HG03439 (cell line): ENCODE results near the gene KCND3.

Experiments used
- ATAC-seq: cut with Tn5 transposase; IDR thresholded peaks from one replicate; pipeline ENCODE4 v1.9.1; 2021; ENCODE audit warnings: mild to moderate bottlenecking, moderate library complexity; ENCODE audit not compliant: unreplicated experiment

KCND3 gene

DNA sequence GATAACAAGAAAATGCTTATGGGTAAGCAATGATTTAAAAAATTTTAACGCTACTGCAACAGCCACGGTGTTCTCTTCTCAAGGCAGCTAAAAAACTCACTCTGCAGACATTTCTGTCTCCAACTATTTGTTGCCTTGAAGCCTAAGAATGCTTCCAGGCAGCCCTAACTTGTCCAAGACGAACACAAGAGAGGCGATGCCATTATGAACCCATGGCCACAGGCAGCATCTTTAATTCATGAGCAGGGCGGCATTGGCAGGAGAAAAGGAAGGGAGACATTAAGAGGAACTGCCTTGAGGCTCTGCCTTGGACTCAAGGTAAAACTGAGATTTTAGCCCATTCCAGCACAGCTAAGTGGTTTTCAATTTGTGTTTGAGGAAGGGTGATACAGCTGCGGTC, 67.5 kb downstream of the KCND3 start:
- ATAC-seq = no peak

GRCh38 chr1:111920221-111921024, 69.0 kb downstream of the KCND3 start:
- no peak for ATAC-seq

- no peak for ATAC-seq
Measured at GRCh38 chr1:111911776-111912515, 77.5 kb downstream of the KCND3 start.

GRCh38 chr1:111911061-111911460, 78.4 kb downstream of the KCND3 start:
- no peak for ATAC-seq

DNA sequence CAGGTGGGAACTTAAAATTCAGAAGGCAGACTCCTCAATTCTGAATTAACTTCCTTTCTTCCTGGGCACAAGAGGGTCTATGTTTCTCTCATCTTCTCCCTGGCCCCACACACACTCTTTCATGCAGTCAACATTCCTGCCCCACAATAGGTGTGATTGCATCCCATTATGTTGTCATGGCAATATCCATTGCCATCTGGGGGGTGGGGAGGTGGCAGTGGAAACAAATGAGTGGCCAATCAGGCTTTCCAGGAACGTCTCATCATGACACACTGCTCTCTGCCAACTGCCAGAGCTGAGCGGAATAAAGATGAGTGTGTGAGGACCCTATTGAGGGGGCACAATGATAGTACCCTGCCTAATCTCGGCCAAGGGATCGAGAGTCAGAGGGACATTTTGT, 80.4 kb downstream of the KCND3 start:
- ATAC-seq = no peak

GRCh38 chr1:111908011-111908621, 81.4 kb downstream of the KCND3 start:
- no peak for ATAC-seq

- ATAC-seq = no peak
Measured at GRCh38 chr1:111907321-111907720, 82.1 kb downstream of the KCND3 start.

GRCh38 chr1:111906816-111907215, 82.7 kb downstream of the KCND3 start:
- no peak for ATAC-seq

- ATAC-seq = no peak
Measured at GRCh38 chr1:111906111-111906510, 83.4 kb downstream of the KCND3 start.

- ATAC-seq = no peak
Measured at GRCh38 chr1:111904478-111905218, 84.8 kb downstream of the KCND3 start.

DNA sequence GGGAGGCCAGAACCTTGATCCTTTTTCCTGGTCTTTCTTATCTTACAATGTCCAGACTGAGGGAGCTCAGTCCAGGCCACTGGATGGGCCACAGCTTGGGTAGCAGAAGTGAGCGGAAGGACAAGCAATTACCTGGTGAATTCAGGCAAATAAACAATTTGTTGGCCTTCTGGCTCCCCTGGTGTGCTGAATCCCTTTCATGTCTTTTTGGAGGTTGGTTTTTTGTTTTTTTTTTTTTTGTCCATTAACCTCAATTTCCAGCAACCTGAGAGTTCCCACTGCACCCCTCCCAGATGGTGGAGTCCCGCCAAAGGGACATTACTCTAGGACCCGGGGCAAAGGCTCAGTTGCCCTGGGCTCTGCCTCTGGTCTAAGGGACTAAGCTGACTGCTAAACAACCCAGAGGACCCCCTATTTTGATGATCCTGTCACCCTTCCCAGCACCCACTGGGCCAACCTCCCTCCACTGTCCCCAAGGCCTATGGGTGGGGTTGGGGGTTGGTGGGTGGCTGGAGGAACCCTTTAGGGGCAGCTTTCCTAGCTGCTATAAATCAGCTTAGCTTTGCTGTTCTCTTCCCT, 85.5 kb downstream of the KCND3 start:
- ATAC-seq = no peak

GRCh38 chr1:111903148-111903870, 86.2 kb downstream of the KCND3 start:
- ATAC-seq = no peak

DNA sequence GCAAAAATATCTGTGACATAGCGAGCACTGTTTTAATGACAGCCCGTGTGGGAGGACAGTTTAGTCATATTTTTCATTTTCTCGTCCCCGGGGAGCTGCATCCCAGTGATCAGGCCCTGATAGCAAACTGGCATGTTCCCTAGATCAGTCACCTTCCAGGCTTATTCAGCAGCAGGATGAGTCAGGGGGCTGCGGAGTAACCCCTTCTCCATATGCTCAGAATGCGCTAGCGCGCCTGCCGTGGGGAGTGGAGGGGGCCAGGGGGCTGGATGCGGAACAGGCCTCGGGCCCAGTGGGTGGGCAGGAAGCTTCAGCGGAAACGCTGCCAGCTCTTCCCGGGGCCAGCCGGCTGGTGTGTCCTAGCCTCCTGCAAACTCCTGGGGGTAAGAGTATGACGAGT, 94.0 kb downstream of the KCND3 start:
- no peak for ATAC-seq

GRCh38 chr1:111895017-111895416, 94.5 kb downstream of the KCND3 start:
- ATAC-seq = no peak

DNA sequence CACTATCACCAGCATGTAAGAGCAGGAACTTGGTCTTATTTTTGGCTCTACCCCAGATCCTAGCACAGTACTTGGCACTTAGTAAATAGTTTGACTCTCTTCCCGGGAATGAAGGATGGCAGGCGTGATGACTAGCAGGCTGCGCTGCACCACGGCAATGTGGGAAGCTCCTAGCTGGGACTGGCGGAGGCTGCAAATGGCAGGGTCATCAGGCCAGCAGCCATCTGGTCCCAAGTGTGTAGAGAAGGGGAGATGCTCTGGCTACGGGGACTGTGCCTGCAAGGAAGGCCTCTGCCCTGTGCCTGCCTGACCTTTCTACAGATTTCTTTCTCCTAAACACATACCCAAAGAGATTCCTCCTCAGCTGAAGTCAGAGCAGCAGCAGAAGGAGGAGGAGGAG, 95.0 kb downstream of the KCND3 start:
- no peak for ATAC-seq

GRCh38 chr1:111891566-111891965, 97.9 kb downstream of the KCND3 start:
- ATAC-seq = no peak

GRCh38 chr1:111888740-111889376, 100.6 kb downstream of the KCND3 start:
- ATAC-seq = no peak

GRCh38 chr1:111887875-111888274, 101.6 kb downstream of the KCND3 start:
- ATAC-seq = no peak

DNA sequence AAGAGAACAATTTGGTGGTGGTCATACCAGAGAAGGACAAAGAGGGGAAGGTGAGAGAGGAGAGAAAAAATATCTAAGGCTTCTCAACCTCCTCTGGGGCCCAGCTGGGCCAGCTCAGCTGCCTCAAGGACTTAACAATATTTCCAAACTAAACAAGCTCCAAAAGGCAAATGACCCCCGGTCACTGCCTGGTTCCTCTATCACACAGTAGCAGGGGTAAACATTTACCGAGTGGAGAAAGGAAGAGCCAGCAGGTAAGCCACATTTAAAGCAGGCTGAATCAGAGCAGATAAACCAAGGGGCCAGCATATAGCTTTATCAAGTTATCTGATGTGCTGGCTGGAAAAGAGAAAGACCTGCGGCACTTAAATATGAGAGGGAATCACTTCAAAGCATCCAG, 102.1 kb downstream of the KCND3 start:
- ATAC-seq = no peak

DNA sequence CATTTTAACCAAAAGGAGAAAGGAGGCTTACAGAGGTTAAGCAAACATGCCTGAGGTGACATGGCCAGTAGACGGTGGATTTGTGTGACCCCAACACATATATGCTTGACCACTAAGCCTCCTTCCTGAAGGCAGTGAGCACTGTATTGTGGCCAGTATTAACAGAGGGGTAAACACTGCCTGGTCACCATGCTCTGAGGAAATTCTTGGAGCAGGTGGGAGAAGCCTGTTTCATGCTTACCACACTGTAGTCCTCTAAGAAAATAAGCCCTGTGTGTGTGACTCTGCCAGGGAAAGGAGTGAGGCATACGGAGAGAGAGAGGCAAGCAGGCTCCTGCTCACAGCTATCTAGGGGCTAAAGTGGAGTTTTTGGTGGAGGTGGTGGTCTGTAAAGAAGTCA, 102.7 kb downstream of the KCND3 start:
- no peak for ATAC-seq
